ENCODE data around the gene PKP4.

Gene PKP4

DNA sequence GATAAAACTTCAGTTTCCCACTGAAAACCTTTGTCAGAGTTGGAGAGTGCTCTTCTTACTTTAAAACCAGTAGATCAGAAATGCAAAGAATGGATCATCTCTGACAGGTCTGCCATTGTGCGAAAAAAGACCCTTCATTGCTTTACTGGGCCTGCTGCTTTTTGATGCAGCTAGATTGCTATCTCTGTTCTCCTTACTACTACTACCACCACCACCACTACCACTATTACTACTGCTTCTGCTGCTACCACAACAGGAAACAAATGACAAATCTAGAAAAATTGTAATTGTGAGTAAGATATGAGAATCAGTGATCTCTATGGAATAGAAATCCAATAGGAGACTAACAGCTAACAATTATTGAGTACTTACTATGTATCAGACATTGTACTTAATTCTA, 85.8 kb downstream of the PKP4 start:
- DNase-seq (ENCODE audit: low spot score), result no peak

DNA sequence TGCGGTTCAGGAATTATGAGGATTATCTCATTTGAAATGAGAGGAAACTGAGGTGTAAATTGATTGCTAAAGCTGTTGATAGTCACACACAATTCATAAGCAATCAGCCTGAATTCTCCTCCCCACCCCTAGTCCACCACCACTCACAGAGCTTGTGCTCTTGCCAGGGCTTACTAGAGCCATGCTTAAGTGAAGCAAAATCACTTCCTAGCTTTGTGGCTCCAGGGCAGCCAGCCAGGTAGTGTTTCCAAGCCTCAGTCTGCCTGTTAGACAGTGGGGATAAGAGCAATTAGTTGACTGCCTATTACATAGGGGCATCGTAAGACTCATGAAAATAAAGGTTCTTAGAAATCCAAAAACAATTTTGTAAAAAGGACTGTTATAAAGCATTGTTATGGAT, 87.2 kb downstream of the PKP4 start:
- no peak for DNase-seq (ENCODE audit: low spot score)

- DNase-seq (ENCODE audit: low spot score), result no peak
Measured at GRCh38 chr2:158544998-158545397, 88.2 kb downstream of the PKP4 start.

- DNase-seq (ENCODE audit: low spot score), result no peak
Measured at GRCh38 chr2:158546412-158547144, 89.8 kb downstream of the PKP4 start.

- DNase-seq (ENCODE audit: low spot score), result no peak
Measured at GRCh38 chr2:158553257-158553656, 96.5 kb downstream of the PKP4 start.

GRCh38 chr2:158554996-158555395, 98.2 kb downstream of the PKP4 start:
- DNase-seq (ENCODE audit: low spot score), result no peak

- DNase-seq (ENCODE audit: low spot score), result no peak
Measured at GRCh38 chr2:158556124-158556523, 99.4 kb downstream of the PKP4 start.

GRCh38 chr2:158557752-158558151, 101.0 kb downstream of the PKP4 start:
- DNase-seq (ENCODE audit: low spot score), result no peak

GRCh38 chr2:158559252-158559651, 102.5 kb downstream of the PKP4 start:
- DNase-seq (ENCODE audit: low spot score), result no peak

DNA sequence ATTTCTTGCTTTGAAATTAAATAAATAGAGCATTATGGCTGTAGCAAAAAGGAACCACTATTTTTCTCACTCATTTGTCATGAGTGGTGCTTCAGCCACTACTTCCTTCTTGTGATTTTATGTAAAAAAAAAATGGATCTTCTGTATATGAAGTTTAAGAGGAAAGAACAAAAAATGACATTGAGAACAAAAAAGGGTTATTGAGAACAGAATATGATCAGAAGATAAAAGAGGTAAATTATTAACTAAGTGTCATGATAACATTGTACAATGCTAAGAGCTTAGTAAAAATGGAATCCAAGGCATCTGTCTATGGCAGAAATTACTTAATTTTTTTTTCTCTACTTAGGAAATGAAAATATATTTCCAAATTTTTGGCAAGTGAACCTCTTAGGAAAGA, 103.5 kb downstream of the PKP4 start:
- no peak for DNase-seq (ENCODE audit: low spot score)

GRCh38 chr2:158561054-158561453, 104.3 kb downstream of the PKP4 start:
- no peak for DNase-seq (ENCODE audit: low spot score)

DNA sequence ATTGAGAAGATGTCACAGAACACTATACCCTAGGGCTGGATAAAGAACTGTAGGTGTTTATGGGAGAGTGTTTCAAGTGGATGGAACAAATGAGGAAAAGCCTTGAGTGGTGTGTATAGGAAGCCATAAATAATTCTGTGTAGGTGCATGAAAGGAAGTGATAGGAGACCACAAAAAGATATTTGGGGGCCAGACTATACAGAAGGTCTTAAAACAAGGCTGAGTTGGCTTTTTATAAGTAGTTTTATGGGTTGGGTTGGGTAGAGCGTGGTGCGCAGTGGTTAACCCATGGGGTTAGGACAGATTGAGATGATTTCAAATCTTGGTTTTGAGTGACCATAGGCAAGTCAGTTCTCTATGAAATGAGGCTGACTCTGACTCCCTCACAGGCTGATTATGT, 110.5 kb downstream of the PKP4 start:
- no peak for DNase-seq (ENCODE audit: low spot score)

DNA sequence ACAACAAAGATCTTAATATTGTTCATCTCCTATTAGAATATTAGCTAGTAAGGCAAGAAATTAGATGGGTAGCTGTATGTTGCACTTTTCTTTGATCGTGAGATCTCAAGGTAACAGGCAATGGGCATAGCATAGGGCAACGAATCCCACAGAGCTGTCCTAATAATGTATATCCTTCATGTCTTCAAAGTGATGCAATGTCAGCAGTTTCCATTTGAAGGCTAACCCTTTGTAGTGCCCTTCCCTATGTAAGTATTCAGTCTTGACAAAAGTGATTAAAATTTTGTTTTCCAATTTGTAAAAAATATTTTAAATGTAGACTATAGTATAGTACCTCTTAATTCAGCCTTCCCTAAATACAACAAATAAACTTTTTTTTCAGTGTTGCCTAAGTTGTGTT, 112.5 kb downstream of the PKP4 start:
- no peak for DNase-seq (ENCODE audit: low spot score)

- DNase-seq (ENCODE audit: low spot score), result no peak
Measured at GRCh38 chr2:158570869-158571268, 114.1 kb downstream of the PKP4 start.

DNA sequence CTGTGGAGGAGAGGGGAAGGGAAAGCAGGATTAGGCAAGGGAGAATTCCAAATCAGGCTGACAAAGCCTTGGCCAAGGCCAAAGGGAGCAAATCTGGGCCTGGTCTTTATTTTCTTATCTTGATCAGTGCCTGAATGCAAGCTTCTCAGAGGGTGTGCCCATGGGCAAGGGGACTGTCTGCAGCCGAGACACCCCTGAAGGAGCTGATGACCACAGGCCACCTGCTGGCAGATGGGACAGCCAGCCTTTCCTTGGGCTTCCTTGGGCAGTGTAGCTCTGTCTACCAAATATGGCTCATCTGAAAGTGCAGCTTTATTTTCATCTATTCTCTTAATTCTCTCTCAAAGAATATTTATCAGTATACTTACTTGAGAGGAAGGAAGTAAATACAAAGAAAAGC, 117.0 kb downstream of the PKP4 start:
- no peak for DNase-seq (ENCODE audit: low spot score)

- DNase-seq (ENCODE audit: low spot score), result no peak
Measured at GRCh38 chr2:158575051-158575635, 118.4 kb downstream of the PKP4 start.

DNA sequence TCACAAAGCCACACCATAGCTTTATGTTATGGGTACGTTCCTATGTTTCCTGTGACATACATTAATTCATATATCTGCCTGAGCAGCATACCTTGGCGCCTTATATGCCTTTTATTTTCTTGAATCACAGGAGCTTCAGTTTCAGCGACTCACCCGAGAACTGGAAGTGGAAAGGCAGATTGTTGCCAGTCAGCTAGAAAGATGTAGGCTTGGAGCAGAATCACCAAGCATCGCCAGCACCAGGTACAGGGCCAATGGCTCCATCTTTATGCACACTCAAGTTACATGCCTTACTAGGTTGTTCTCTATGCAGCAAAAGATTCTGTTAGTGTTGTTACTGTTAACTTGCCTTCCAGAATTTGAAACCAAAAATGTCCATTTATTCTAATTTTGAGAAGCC, 120.4 kb downstream of the PKP4 start:
- DNase-seq (ENCODE audit: low spot score), result no peak

GRCh38 chr2:158578703-158579330, 122.1 kb downstream of the PKP4 start:
- no peak for DNase-seq (ENCODE audit: low spot score)

DNA sequence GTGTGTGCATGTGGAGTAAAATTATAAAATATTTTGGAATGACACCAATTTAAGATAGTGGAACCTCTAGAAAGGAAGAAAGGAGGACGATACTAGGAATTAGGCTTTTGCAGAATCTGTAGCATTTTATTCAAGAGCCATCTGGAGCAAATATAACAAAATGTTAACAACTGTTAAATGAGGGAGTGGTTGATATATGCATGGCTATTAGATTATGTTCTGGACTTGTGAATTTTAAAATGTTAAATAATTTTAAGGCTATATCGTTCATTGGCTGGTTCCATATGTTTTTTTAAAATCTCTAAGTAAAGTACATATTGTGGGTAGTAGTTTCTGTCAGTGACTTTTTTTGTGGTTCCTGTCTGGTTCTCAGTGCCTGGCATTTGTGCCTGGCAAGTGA, 123.2 kb downstream of the PKP4 start:
- no peak for DNase-seq (ENCODE audit: low spot score)

DNA sequence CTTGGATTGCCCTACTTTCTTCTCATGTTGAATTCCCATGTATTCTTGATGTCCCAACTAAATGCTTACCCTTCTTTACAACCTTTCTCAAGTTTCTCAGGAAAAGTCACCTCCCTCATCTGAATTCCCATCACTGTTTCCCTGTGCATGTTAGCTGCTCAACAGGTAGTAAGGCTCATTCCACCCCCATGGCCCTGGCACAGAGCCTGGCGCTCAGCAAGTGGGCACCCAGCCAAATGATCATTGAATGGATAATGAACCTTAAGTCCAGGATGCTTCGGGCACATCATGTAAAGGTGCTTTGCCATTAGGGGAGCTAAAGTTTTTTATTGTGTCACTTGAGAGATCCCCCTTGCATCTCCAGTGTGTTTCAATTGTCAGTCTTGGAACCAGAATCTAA, 124.0 kb downstream of the PKP4 start:
- DNase-seq (ENCODE audit: low spot score), result no peak

DNA sequence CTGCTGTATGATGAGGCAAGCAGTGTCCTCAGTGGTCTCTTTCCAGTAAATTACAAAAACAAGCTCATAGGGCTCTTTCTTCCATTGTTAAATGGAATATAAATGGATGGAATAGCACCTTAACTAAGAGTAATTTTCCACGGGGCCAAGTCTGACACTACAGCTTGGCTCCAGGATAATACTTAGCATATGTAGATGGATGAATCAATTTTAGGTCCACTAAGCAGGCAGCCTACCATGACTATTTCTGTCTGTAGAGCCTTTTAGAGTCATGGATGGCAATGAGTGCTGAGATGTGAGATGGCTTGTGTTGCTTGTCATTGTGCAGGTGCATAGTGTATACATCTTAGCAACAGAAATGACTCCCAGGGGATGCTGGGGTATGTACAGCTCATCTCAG, 125.9 kb downstream of the PKP4 start:
- no peak for DNase-seq (ENCODE audit: low spot score)

- no peak for DNase-seq (ENCODE audit: low spot score)
Measured at GRCh38 chr2:158583923-158584322, 127.2 kb downstream of the PKP4 start.

GRCh38 chr2:158586491-158586890, 129.7 kb downstream of the PKP4 start:
- no peak for DNase-seq (ENCODE audit: low spot score)

DNA sequence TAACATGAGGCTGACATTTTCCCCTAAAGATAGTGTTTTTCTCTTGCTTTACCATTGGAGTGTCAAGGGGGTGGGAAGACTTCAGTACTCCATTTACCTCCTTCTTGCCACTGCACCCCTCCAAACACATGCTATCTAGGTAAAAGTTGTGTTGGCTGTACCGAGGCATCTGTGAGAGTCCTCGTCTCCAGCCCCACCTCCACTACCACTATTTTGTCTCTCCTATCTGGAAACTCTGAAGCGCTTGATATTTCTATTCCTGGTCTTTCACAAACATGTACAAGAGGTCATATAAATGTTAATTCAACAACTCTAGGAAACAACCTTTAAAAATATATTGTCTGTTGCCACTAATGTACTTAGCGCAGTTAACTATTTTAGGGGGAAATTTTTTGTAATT, 132.6 kb downstream of the PKP4 start:
- no peak for DNase-seq (ENCODE audit: low spot score)

Measured in NAMALWA (cell line).